ENCODE results near the gene NEIL1. TPM values are rescaled to one million over a fixed set of nuclear protein-coding genes. Genes with fewer than 3 reads are reported as not detected.

The NEIL1 gene
- total and polyA plus RNA-seq, 2 of the 8 experiments (the other 6 are each of a cell fraction or from before 2014, with no cell fraction given): 10.4 to 10.9 TPM

DNA sequence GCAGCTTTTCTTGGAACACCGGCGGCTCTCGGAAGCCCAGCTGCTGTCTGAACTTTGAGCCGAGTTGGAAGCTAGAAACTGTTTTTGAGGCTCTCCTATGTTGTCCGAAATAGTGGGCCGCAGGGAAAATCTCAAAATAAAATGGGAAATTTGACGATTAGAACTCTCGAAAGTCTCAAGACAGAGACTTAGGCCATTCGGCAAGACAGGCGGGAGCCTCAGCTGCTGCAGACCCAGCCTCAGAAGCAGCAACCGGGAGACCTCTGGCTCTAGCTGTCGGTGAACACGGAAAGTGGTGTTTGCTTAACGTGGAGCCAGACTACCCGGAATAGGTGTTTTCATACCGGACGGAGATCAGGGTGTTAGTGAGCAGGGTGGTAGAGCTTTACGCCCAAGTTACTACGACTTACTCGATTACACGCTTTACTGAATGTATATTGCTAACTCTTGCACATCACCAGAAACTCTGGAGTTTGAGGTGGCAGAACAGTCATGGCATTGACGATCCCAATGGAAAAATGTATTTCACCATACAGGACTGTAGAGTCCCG is 21.9 kb downstream of the NEIL1 start (continued):
- TF ChIP-seq, protein P1, sequence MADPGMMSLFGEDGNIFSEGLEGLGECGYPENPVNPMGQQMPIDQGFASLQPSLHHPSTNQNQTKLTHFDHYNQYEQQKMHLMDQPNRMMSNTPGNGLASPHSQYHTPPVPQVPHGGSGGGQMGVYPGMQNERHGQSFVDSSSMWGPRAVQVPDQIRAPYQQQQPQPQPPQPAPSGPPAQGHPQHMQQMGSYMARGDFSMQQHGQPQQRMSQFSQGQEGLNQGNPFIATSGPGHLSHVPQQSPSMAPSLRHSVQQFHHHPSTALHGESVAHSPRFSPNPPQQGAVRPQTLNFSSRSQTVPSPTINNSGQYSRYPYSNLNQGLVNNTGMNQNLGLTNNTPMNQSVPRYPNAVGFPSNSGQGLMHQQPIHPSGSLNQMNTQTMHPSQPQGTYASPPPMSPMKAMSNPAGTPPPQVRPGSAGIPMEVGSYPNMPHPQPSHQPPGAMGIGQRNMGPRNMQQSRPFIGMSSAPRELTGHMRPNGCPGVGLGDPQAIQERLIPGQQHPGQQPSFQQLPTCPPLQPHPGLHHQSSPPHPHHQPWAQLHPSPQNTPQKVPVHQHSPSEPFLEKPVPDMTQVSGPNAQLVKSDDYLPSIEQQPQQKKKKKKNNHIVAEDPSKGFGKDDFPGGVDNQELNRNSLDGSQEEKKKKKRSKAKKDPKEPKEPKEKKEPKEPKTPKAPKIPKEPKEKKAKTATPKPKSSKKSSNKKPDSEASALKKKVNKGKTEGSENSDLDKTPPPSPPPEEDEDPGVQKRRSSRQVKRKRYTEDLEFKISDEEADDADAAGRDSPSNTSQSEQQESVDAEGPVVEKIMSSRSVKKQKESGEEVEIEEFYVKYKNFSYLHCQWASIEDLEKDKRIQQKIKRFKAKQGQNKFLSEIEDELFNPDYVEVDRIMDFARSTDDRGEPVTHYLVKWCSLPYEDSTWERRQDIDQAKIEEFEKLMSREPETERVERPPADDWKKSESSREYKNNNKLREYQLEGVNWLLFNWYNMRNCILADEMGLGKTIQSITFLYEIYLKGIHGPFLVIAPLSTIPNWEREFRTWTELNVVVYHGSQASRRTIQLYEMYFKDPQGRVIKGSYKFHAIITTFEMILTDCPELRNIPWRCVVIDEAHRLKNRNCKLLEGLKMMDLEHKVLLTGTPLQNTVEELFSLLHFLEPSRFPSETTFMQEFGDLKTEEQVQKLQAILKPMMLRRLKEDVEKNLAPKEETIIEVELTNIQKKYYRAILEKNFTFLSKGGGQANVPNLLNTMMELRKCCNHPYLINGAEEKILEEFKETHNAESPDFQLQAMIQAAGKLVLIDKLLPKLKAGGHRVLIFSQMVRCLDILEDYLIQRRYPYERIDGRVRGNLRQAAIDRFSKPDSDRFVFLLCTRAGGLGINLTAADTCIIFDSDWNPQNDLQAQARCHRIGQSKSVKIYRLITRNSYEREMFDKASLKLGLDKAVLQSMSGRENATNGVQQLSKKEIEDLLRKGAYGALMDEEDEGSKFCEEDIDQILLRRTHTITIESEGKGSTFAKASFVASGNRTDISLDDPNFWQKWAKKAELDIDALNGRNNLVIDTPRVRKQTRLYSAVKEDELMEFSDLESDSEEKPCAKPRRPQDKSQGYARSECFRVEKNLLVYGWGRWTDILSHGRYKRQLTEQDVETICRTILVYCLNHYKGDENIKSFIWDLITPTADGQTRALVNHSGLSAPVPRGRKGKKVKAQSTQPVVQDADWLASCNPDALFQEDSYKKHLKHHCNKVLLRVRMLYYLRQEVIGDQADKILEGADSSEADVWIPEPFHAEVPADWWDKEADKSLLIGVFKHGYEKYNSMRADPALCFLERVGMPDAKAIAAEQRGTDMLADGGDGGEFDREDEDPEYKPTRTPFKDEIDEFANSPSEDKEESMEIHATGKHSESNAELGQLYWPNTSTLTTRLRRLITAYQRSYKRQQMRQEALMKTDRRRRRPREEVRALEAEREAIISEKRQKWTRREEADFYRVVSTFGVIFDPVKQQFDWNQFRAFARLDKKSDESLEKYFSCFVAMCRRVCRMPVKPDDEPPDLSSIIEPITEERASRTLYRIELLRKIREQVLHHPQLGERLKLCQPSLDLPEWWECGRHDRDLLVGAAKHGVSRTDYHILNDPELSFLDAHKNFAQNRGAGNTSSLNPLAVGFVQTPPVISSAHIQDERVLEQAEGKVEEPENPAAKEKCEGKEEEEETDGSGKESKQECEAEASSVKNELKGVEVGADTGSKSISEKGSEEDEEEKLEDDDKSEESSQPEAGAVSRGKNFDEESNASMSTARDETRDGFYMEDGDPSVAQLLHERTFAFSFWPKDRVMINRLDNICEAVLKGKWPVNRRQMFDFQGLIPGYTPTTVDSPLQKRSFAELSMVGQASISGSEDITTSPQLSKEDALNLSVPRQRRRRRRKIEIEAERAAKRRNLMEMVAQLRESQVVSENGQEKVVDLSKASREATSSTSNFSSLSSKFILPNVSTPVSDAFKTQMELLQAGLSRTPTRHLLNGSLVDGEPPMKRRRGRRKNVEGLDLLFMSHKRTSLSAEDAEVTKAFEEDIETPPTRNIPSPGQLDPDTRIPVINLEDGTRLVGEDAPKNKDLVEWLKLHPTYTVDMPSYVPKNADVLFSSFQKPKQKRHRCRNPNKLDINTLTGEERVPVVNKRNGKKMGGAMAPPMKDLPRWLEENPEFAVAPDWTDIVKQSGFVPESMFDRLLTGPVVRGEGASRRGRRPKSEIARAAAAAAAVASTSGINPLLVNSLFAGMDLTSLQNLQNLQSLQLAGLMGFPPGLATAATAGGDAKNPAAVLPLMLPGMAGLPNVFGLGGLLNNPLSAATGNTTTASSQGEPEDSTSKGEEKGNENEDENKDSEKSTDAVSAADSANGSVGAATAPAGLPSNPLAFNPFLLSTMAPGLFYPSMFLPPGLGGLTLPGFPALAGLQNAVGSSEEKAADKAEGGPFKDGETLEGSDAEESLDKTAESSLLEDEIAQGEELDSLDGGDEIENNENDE (IDR thresholded peaks at IDR 0.05; ENCODE audit: insufficient replicate concordance, low read length): no peak
